GM19455 (cell line): Measurements from ENCODE around the gene EIF2S2.
"Not testable (repeated sequence)": the region's sequence is repeated elsewhere in the genome, so short reads cannot be mapped to it uniquely, and the experiment has no call there.

Experiments
- ATAC-seq: cut with Tn5 transposase; IDR thresholded peaks from one replicate; pipeline ENCODE4 v1.9.1; 2021; ENCODE audit not compliant: unreplicated experiment

EIF2S2 gene

DNA sequence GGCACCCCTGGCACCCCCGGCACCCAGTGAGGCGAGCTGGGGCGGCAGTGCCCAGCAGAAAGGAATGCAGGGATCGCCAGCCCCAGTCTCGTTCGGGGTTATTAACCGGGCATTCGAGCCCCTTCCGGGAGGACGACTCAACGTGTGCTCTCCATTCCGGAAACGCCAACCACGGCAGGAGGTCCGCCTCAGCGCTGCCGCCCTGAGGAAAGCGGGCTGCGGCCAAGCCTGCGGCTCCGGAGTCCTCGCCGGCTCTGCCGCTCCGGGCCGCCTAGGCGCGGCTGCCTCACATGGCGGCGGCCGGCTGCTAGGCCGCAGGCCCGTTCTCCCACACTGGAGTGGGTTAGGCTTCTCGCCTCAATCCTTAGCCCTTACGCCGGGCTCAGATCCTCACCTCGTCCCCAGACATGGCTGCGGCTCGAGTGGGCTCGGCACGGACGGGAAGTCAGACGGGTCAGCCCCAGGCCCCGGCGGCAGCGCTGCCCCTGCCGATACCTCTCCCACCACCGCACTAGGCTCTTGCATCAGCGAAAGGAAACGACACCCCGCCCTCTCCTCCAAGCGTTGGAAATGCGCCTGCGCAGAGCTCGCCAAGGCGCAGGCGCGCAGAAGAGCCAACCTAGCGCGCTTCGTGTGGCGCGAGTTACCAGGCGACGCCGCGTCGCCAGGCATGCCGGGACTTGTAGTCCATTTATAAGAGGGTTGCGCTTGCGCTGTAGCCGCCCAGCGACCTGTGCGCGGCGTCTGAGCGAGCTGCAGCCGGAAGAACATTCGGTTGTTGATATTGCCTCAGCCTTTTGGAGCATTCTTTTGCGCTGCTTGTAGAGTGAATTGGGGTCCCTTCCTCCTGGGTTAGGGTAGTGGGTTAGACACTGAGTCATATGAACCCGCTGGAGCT, at the start of gene EIF2S2:
Gene EIF2S2, minus strand, starts transcription at position 542 of the 898 bp plus-strand sequence. Its CDS starts 133 bp downstream, at position 409.
- peak; percentile 89 for ATAC-seq

- ATAC-seq: not testable (repeated sequence)
Observed at GRCh38 chr20:34157697-34158096, 45.7 kb upstream of the EIF2S2 start.

GRCh38 chr20:34155836-34156235, 43.8 kb upstream of the EIF2S2 start:
- no peak for ATAC-seq

DNA sequence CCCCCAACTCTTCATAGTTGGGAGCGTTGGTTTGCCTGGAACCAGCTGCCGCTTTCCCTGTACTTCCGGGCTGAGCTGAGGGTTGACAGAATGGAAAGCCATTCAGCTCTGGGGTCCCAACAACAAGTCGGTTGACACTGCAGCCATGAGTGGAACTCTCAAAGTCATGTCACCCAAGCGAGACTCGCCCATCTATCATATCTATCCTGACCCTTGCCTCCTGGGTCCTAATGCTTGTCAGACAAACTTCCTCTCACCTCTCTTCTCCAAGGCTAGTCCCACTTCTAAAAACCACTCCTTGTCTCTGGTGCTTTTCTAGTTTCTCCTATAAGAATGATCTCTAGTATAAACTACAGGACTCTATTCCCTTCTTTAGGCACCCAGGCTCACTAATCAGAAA, 41.1 kb upstream of the EIF2S2 start:
- ATAC-seq: not testable (repeated sequence)

DNA sequence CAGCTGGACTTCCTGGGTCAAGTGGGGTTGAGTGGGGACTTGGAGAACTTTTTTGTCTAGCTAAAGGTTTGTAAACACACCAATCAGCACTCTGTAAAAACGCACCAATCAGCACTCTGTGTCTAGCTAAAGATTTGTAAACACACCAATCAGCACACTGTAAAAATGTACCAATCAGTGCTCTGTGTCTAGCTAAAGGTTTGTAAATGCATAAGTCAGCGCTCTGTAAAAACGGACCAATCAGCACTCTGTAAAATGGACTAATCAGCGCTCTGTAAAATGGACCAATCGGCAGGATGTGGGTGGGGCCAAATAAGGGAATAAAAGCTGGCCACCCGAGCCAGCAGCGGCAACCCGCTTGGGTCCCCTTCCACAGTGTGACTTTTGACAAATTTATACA, 40.0 kb upstream of the EIF2S2 start:
- ATAC-seq: not testable (repeated sequence)

GRCh38 chr20:34150306-34151000, 38.4 kb upstream of the EIF2S2 start:
- ATAC-seq: no peak

DNA sequence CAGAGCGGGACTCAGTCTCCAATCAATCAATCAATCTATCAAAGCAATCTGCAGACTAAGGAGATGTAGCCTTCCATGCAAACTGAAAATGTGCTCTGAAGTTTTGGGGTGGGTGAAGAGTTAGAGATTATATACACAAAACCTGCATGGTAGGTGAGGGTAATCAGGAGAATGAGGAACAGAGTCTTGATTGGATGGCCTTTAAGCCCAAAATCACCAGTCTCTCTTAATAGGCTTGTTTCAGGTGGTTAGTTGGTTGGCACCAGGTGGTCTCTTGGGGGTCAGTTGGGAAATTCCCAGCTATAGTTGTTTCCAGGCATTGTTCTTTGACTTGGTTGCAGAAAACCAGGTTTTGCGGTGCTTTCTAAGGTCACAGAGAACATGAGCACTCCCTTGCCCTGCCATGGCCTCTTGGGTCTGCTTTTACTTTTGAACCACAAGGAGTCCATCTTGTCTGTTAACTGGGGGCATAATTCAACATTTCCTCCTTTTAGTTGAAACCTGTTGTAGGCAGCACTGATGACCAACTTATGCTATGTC, 33.3 kb upstream of the EIF2S2 start:
- ATAC-seq: no peak

DNA sequence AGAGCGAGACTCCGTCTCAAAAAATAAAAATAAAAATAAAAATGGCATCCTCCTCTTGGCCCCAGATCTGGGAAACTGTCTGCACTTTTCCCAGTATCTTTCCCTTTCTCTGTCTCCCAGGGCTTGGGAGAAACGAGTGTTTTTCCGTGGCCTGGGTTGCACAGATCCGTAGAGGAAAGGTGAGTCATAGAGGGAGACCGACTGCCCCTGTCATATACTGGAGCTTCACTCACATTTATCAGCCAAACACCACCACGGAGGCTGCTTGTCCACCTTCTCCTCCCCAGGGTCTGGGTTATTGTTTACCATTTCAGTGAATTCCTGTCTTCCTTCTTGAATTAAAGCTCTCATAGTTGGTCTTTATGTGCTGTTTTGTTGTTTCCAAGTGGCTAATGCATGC, 31.9 kb upstream of the EIF2S2 start:
- no peak for ATAC-seq

DNA sequence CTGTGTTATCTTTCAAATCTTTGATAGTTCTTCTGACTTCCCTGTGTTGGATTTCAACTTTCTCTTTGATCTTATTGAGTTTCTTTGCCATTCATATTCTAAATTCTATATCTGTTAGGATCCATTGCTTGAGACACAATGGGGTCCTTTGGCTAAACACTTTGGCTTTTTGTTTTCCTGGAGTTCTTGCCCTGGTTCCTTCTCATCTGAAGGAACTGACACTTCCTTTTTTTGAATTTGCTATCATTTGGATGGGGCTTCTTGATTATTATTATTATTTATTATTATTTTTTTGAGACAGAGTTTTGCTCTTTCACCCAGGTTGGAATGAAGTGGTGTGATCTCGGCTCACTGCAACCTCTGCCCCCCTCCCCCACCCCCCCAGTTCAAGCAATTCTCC, 30.1 kb upstream of the EIF2S2 start:
- no peak for ATAC-seq

DNA sequence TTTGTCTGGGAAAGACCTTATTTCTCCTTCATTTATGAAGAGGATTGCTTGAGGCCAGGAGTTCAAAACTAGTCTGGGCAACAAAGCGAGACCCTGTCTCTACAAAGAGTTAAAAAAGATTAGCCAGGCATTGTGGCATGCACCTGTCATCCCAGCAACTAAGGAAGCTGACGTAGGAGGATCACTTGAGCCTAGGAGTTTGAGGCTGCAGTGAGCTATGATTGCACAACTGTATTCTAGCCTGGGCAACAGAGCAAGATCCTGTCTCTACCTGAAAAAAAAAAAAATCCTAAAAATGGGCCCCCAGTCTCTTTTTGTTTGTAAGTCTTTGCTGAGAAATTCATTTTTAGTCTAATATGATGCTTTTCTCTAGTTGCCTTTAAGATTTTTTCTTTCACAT, 29.2 kb upstream of the EIF2S2 start:
- ATAC-seq: no peak

DNA sequence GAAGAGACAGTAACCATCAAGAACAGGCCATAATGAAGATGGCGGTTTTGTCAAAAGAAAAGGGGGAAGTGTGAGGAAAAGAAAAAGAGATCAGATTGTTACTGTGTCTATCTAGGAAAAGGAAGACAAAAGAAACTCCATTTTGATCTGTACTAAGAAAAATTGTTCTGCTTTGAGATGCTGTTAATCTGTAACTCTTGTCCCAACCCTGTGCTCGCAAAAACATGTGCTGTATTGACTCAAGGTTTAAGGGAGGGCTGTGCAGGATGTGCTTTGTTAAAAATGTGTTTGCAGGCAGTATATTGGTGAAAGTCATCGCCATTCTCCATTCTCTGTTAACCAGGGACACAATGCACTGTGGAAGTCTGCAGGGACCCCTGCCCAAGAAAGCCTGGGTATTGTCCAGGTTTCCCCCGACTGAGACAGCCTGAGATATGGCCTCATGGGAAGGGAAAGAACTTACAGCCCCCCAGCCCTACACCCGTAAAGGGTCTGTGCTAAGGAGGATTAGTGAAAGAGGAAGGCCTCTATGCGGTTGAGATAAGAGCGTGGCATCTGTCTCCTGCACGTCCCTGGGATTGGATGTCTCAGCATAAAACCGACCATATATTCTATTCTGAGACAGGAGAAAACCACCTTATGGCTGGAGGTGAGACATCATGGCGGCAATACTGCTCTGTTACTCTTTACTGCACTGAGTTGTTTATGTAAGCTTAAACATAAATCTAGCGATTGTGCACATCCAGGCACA, 23.7 kb upstream of the EIF2S2 start:
- not testable (repeated sequence) for ATAC-seq

GRCh38 chr20:34133365-34133860, 21.4 kb upstream of the EIF2S2 start:
- ATAC-seq: not testable (repeated sequence)

DNA sequence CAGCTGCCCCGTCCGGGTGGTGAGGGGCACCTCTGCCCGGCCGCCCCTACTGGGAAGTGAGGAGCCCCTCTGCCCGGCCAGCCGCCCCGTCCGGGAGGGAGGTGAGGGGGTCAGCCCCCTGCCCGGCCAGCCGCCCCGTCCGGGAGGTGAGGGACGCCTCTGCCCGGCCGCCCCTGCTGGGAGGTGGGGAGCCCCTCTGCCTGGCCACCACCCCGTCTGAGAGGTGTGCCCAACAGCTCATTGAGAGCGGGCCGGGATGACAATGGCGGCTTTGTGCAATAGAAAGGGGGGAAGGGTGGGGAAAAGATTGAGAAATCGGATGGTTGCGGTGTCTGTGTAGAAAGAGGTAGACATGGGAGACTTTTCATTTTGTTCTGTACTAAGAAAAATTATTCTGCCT, 20.9 kb upstream of the EIF2S2 start:
- ATAC-seq: not testable (repeated sequence)

DNA sequence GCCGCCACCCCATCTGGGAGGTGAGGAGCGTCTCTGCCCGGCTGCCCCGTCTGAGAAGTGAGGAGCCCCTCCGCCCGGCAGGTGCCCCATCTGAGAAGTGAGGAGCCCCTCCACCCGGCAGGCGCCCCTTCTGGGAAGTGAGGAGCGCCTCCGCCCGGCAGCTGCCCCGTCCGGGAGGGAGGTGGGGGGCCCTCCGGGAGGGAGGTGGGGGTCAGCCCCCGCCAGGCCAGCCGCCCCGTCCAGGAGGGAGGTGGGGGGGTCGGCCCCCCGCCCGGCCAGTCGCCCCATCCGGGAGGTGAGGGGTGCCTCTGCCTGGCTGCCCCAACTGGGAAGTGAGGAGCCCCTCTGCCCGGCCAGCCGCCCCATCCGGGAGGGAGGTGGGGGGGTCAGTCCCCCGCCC, 20.4 kb upstream of the EIF2S2 start:
- ATAC-seq: not testable (repeated sequence)

DNA sequence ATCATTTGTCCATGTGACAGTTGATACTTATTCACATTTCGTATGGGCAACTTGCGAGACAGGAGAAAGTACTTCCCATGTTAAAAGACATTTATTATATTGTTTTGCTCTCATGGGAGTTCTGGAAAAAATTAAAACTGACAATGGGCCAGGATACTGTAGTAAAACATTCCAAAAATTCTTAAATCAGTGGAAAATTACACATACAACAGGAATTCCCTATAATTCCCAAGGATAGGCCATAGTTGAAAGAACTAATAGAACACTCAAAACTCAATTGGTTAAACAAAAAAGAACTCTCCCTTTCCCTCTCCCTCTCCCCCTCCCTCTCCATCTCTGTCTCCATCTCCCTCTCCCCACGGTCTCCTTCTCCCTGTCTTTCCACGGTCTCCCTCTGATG, 19.4 kb upstream of the EIF2S2 start:
- no peak for ATAC-seq

- no peak for ATAC-seq
Observed at GRCh38 chr20:34129518-34130162, 17.6 kb upstream of the EIF2S2 start.

- ATAC-seq: no peak
Observed at GRCh38 chr20:34127792-34128191, 15.7 kb upstream of the EIF2S2 start.

GRCh38 chr20:34124469-34125249, 12.6 kb upstream of the EIF2S2 start:
- no peak for ATAC-seq

- no peak for ATAC-seq
Observed at GRCh38 chr20:34123309-34123708, 11.3 kb upstream of the EIF2S2 start.
